ENCODE data around the gene SGPL1.

The SGPL1 gene

GRCh38 chr10:70779511-70780369 is 36.0 kb upstream of the SGPL1 start:
- no peak for DNase-seq (ENCODE audit: low read depth in 2 of 2, low spot score in 1 of 2)

GRCh38 chr10:70780370-70780760 is 35.4 kb upstream of the SGPL1 start:
- DNase-seq (ENCODE audit: low read depth in 2 of 2, low spot score in 1 of 2), result no peak

GRCh38 chr10:70780772-70781171 is 35.0 kb upstream of the SGPL1 start:
- DNase-seq (ENCODE audit: low read depth in 2 of 2, low spot score in 1 of 2), result no peak

DNA sequence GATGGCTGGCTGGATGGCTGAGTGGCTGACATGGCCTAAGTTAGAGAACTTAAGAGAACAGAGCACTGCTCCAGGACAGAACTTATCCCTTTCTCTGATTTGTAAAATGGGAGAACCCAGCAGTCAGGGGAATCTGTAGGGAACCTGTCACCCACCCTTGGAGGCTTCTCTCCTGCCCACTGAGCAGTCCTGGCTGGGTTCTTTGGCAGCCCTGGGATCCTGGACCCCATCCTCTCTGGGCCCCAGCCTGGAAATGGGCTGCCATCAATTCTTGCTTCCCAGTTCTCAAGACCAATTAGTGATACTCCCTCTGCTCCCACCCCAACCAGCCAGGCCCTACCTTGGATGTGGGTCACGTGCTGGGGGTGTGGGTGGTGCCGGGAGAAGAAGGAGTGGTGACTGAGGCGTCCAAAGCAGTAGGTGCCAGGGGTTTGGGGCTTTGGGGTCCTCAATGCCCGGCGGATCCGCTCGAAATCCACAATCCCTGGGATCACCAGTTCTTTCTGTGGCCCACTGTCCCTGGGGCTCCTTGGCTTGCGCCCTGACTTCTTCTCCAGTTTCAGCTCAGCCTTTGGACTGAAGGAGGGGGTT is 34.2 kb upstream of the SGPL1 start:
- no peak for DNase-seq (ENCODE audit: low read depth in 2 of 2, low spot score in 1 of 2)

GRCh38 chr10:70782086-70782745 is 33.5 kb upstream of the SGPL1 start:
- DNase-seq (ENCODE audit: low read depth in 2 of 2, low spot score in 1 of 2), result no peak

- no peak for DNase-seq (ENCODE audit: low read depth in 2 of 2, low spot score in 1 of 2)
Observed at GRCh38 chr10:70782746-70783680, 32.7 kb upstream of the SGPL1 start.

DNA sequence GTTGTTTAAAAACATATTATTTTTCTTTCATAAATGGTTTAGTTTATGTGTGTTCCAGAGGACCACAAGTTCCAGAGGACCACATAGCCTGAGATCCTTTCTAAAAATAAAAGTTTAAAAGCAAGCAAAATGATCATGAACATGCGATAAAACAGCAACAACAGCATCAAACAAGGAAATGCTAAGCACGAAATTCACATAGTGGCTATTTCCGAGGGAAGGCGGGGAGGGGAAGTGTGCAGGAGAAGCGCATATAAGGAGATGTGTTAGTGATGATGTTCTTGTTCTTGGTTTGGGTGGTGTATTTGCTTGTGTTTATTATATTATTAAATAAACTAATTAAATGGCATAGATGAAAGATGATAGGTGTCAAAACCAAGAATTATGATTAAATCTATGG is 31.7 kb upstream of the SGPL1 start:
- no peak for DNase-seq (ENCODE audit: low read depth in 2 of 2, low spot score in 1 of 2)

- DNase-seq (ENCODE audit: low read depth in 2 of 2, low spot score in 1 of 2), result no peak
Observed at GRCh38 chr10:70784471-70784870, 31.3 kb upstream of the SGPL1 start.

GRCh38 chr10:70785190-70785589 is 30.6 kb upstream of the SGPL1 start, which contains the start of gene TBATA:
Gene TBATA (minus strand): TSS chr10:70785377. CDS start chr10:70783379, 1,998 bp downstream.
- no peak for DNase-seq (ENCODE audit: low read depth in 2 of 2, low spot score in 1 of 2)

- no peak for DNase-seq (ENCODE audit: low read depth in 2 of 2, low spot score in 1 of 2)
Observed at GRCh38 chr10:70786799-70787415, 28.8 kb upstream of the SGPL1 start.

DNA sequence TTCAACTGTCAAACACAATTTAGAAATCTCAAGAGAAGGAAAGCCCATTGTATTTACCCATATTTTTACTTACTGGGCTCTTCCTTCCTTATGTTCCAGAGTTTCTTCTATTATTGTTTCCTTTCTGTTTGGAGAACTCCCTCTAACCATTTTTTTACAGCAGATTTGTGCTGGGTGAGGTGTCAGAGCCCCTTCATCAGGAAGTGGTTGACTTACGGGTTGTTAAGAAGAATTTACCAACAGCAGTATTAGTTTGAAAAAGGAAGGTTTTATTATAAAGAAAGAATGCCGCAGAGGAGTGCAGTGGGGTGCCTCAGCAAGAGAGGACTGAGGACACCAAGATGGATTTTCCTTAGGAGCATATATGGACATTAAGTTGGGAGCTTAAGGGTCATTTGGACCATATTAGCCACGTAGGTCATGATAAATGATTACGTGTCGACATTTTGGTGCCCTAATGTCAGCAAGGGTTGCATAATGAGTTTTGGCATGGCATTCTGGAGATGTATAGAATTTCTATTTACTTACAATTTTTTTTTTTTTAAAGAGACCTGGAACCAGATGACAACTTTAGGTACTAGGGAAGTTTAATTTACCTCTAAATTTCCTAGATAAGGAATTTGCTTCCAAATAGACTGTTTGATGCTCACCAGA is 24.2 kb upstream of the SGPL1 start:
- no peak for DNase-seq (ENCODE audit: low read depth in 2 of 2, low spot score in 1 of 2)

DNA sequence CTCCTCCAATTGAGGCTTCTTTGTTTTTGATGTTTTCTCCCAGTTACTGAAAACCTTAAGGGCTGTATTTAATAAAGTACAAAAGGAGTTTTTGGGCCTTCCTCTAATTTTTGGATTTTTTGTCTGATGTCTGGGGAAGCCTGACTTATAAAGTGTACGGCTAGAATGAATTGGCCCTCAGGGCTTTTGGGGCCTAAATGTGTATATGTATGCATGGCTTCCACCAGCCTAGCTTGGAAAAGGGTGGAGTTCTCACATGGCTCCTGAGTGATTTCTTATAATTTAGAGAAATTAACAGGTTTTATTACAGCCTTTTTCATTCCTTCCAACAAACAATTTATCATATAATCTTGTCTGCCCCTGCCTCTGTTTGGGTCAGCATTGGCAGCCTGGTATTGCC is 20.1 kb upstream of the SGPL1 start:
- no peak for DNase-seq (ENCODE audit: low read depth in 2 of 2, low spot score in 1 of 2)

GRCh38 chr10:70797840-70798239 is 17.9 kb upstream of the SGPL1 start:
- DNase-seq (ENCODE audit: low read depth in 2 of 2, low spot score in 1 of 2), result no peak

- DNase-seq (ENCODE audit: low read depth in 2 of 2, low spot score in 1 of 2), result no peak
Observed at GRCh38 chr10:70799124-70799523, 16.6 kb upstream of the SGPL1 start.

DNA sequence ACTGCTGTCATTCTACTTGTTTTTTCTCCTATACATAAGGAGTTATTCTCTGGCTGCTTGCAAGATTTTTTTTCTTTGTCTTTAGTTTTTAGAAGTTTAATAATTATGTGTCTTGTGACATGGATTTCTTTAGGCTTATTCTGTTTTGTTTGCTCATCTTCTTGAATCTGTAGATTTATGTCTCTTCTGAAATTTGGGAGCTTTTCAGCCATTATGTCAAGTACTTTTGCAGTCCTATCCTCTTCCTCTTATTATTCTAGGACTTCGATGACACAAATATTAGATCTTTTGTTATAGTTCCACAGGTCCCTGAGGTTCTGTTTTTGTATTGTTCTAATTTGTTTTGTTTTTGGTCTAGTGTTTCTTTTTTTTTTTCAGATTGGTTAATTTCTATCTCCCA is 13.9 kb upstream of the SGPL1 start:
- no peak for DNase-seq (ENCODE audit: low read depth in 2 of 2, low spot score in 1 of 2)

DNA sequence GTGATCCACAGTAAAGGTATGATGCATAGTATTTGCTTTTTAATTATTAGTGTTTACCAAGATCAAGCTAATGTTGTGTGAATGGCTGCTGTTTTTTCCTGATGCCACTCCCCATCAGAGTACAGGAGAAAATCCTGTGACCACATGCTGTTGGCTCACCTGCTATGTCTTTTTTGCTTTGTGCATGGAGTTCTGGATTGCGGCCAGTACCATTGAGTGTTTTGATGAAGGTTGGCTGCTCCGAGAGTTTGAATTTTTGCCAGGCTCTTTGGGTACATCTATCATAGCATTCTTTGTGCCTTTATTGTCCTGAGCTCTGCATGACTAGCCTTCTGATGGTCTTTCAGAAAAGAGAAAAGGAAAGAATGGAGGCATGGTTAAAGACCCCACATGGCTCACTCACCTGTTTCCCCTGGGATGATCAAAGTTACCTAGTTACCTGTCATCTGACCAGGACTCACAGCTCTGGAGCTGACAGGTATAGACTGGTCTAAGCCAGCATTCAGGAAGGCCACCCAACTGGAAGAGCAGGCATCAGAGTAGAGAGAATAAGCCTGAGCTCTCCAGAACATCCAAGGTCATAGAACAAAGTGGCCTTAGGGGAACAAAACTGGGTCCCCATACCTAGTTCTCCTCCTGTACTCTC is 11.8 kb upstream of the SGPL1 start:
- no peak for DNase-seq (ENCODE audit: low read depth in 2 of 2, low spot score in 1 of 2)

GRCh38 chr10:70804421-70804808 is 11.3 kb upstream of the SGPL1 start:
- DNase-seq (ENCODE audit: low read depth in 2 of 2, low spot score in 1 of 2), result no peak

- DNase-seq (ENCODE audit: low read depth in 2 of 2, low spot score in 1 of 2), result no peak
Observed at GRCh38 chr10:70805619-70806215, 10.0 kb upstream of the SGPL1 start.

DNA sequence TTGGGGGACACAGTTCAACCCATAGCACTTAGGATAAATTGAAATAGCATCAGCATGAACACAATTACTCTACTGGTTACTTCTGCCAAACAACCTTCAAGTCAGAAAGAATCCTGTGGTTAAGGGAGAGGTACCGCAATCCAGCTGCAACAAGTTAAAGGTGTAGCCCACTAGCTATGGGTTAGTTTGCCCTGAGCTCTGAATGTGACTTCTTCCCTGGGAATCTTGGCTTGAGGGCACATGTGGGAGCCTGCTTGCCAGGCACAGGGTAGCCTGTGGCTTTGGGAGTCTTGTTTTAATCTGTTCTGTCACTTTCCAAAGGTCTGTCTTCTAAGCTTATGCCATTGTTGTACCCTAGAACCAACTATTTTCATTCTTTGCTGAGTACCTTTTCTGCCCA is 8.9 kb upstream of the SGPL1 start:
- no peak for DNase-seq (ENCODE audit: low read depth in 2 of 2, low spot score in 1 of 2)
